ENCODE measurements around the gene ASF1A. TPM values are rescaled to one million over a fixed set of nuclear protein-coding genes. Genes with fewer than 3 reads are reported as not detected.
"Not testable (repeated sequence)": the region's sequence is repeated elsewhere in the genome, so short reads cannot be mapped to it uniquely, and the experiment has no call there.

Gene ASF1A
- polyA plus RNA-seq, 1 donor = 20.1 TPM

GRCh38 chr6:118865100-118865391, 28.9 kb upstream of the ASF1A start:
- peaks cover 29% of the 10 kb centered on the region for H3K9me3 ChIP-seq (ENCODE audit: control insufficient read depth, low read depth, low read length)
- H3K27me3 ChIP-seq (ENCODE audit: control insufficient read depth, insufficient read depth, low read length) = no peaks in the 10 kb centered on the region
- no peaks in the 10 kb centered on the region for H3K4me1 ChIP-seq (ENCODE audit: control insufficient read depth, insufficient read depth, low read length)
- DNase-seq = no peak
- no peak overlapping the region for H3K4me3 ChIP-seq (ENCODE audit: low read length)
- peaks cover 17% of the 10 kb centered on the region for H3K36me3 ChIP-seq (ENCODE audit: control insufficient read depth, insufficient read depth, low read length)
- no CpG with 5 or more reads among the region's 2 CpGs for WGBS (ENCODE audit: insufficient coverage, low lambda C conversion rate)
- H3K27ac ChIP-seq (ENCODE audit: low read length) = no peak overlapping the region

DNA sequence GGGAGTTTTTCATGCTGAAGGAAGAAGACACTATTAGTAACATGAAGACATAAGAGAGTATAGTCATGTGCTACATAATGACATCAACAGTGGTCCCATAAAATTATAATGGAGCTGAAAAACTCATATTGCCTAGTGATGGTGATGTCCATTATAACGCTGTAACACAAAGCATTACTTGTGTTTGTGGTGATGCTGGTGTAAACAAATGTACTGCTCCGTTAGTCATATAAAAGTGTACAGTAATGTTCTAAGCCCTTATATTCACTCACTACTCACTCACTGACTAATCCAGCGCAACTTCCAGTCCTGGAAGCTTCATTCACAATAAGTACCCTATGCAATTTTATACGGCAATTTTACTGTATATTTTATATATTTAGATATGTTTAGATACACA, 26.8 kb upstream of the ASF1A start:
- no peak overlapping the region for H3K4me3 ChIP-seq (ENCODE audit: low read length)
- no peaks in the 10 kb centered on the region for H3K27me3 ChIP-seq (ENCODE audit: control insufficient read depth, insufficient read depth, low read length)
- H3K9me3 ChIP-seq (ENCODE audit: control insufficient read depth, low read depth, low read length) = peaks cover 12% of the 10 kb centered on the region
- 100% methylated on average over 1 of the region's 4 CpGs for WGBS (ENCODE audit: insufficient coverage, low lambda C conversion rate)
- peaks cover 5% of the 10 kb centered on the region for H3K36me3 ChIP-seq (ENCODE audit: control insufficient read depth, insufficient read depth, low read length)
- H3K4me1 ChIP-seq (ENCODE audit: control insufficient read depth, insufficient read depth, low read length) = no peaks in the 10 kb centered on the region
- DNase-seq = no peak
- H3K27ac ChIP-seq (ENCODE audit: low read length) = no peak overlapping the region

DNA sequence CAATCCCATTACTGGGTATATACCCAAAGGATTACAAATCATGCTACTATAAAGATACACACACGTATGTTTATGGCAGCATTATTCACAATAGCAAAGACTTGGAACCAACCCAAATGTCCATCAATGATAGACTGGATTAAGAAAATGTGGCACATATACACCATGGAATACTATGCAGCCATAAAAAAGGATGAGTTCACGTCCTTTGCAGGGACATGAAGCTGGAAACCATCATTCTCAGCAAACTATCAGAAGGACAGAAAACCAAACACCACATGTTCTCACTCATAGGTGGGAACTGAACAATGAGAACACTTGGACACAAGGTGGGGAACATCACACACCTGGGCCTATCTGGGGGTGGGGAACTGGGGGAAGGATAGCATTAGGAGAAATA, 25.1 kb upstream of the ASF1A start:
- H3K4me3 ChIP-seq (ENCODE audit: low read length); H3K27ac ChIP-seq (ENCODE audit: low read length); H3K36me3 ChIP-seq (ENCODE audit: control insufficient read depth, insufficient read depth, low read length); H3K27me3 ChIP-seq (ENCODE audit: control insufficient read depth, insufficient read depth, low read length); H3K4me1 ChIP-seq (ENCODE audit: control insufficient read depth, insufficient read depth, low read length); DNase-seq: not testable (repeated sequence)
- WGBS (ENCODE audit: insufficient coverage, low lambda C conversion rate) = no CpG with 5 or more reads among the region's 2 CpGs
- H3K9me3 ChIP-seq (ENCODE audit: control insufficient read depth, low read depth, low read length) = peaks cover 12% of the 10 kb centered on the region

- DNase-seq = no peak
- peaks cover 2% of the 10 kb centered on the region for H3K36me3 ChIP-seq (ENCODE audit: control insufficient read depth, insufficient read depth, low read length)
Measured at GRCh38 chr6:118869350-118869749, 24.6 kb upstream of the ASF1A start.

GRCh38 chr6:118869894-118870589, 23.9 kb upstream of the ASF1A start:
- Histone ChIP-seq H3K27ac (ENCODE audit: low read length) (no peak overlapping the region), H3K4me3 (ENCODE audit: low read length) (no peak overlapping the region), H3K4me1 (ENCODE audit: control insufficient read depth, insufficient read depth, low read length) (no peaks in the 10 kb centered on the region), H3K9me3 (ENCODE audit: control insufficient read depth, low read depth, low read length) (peaks cover 12% of the 10 kb centered on the region), H3K27me3 (ENCODE audit: control insufficient read depth, insufficient read depth, low read length) (no peaks in the 10 kb centered on the region), H3K36me3 (ENCODE audit: control insufficient read depth, insufficient read depth, low read length) (no peaks in the 10 kb centered on the region)
- no peak for DNase-seq
- WGBS (ENCODE audit: insufficient coverage, low lambda C conversion rate) = 100% methylated on average over 1 of the region's 2 CpGs

More at GRCh38 chr6:118869350-118869749, 24.6 kb upstream of the ASF1A start:
- Histone ChIP-seq H3K4me1 (ENCODE audit: control insufficient read depth, insufficient read depth, low read length) (no peaks in the 10 kb centered on the region), H3K27me3 (ENCODE audit: control insufficient read depth, insufficient read depth, low read length) (no peaks in the 10 kb centered on the region), H3K27ac (ENCODE audit: low read length) (no peak overlapping the region), H3K4me3 (ENCODE audit: low read length) (no peak overlapping the region), H3K9me3 (ENCODE audit: control insufficient read depth, low read depth, low read length) (peaks cover 12% of the 10 kb centered on the region)
- WGBS (ENCODE audit: insufficient coverage, low lambda C conversion rate) = 83% methylated on average over 2 of the region's 2 CpGs

DNA sequence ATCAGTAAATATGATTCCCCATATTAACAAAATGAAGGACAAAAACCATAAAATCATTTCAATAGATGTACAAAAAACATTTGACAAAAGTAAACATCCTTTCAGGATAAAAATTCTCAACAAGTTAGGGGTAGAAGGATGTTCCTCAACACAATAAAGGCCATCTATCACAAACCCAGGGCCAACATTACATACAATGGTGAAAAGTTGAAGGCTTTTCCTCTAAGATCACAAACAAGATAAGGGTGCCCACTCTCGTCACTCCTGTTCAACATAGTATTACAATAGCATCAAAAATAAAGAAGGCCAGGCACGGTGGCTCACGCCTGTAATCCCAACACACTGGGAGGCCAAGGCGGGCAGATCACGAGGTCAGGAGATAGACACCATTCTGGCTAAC, 22.6 kb upstream of the ASF1A start:
- H3K27ac ChIP-seq (ENCODE audit: low read length) = no peak overlapping the region
- no peaks in the 10 kb centered on the region for H3K4me1 ChIP-seq (ENCODE audit: control insufficient read depth, insufficient read depth, low read length)
- WGBS (ENCODE audit: insufficient coverage, low lambda C conversion rate) = no CpG with 5 or more reads among the region's 5 CpGs
- no peak overlapping the region for H3K4me3 ChIP-seq (ENCODE audit: low read length)
- no peaks in the 10 kb centered on the region for H3K27me3 ChIP-seq (ENCODE audit: control insufficient read depth, insufficient read depth, low read length)
- H3K9me3 ChIP-seq (ENCODE audit: control insufficient read depth, low read depth, low read length) = peaks cover 8% of the 10 kb centered on the region
- H3K36me3 ChIP-seq (ENCODE audit: control insufficient read depth, insufficient read depth, low read length) = no peaks in the 10 kb centered on the region
- DNase-seq = no peak

- Histone ChIP-seq H3K4me3 (ENCODE audit: low read length) (no peak overlapping the region), H3K27ac (ENCODE audit: low read length) (no peak overlapping the region), H3K36me3 (ENCODE audit: control insufficient read depth, insufficient read depth, low read length) (no peaks in the 10 kb centered on the region), H3K9me3 (ENCODE audit: control insufficient read depth, low read depth, low read length) (peaks cover 6% of the 10 kb centered on the region), H3K27me3 (ENCODE audit: control insufficient read depth, insufficient read depth, low read length) (no peaks in the 10 kb centered on the region), H3K4me1 (ENCODE audit: control insufficient read depth, insufficient read depth, low read length) (no peaks in the 10 kb centered on the region)
- DNase-seq = no peak
Measured at GRCh38 chr6:118872318-118872717, 21.6 kb upstream of the ASF1A start.

- Histone ChIP-seq H3K9me3 (ENCODE audit: control insufficient read depth, low read depth, low read length) (peaks cover 6% of the 10 kb centered on the region), H3K27ac (ENCODE audit: low read length) (no peak overlapping the region), H3K4me1 (ENCODE audit: control insufficient read depth, insufficient read depth, low read length) (no peaks in the 10 kb centered on the region), H3K27me3 (ENCODE audit: control insufficient read depth, insufficient read depth, low read length) (no peaks in the 10 kb centered on the region), H3K36me3 (ENCODE audit: control insufficient read depth, insufficient read depth, low read length) (no peaks in the 10 kb centered on the region), H3K4me3 (ENCODE audit: low read length) (no peak overlapping the region)
- WGBS (ENCODE audit: insufficient coverage, low lambda C conversion rate) = 100% methylated on average over 1 of the region's 2 CpGs
- no peak for DNase-seq
Measured at GRCh38 chr6:118872726-118873125, 21.2 kb upstream of the ASF1A start.

DNA sequence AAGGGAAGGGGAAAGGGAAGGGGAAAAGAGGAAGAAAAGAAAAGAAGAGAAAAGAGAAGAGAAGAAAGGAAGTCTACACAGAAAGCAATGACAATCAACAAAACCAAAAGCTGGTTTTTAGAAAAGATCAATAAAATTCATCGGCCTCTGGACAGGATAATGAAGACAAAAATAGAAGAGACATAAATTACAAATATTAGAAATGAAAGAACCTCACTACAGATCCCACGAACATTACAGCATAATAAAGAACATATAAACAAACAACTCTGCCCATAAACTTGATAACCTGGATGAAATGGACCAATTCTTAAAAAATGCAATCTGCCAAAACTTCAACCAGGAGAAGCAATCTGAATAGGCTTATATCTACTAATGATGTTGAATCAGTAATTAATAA, 20.7 kb upstream of the ASF1A start:
- Histone ChIP-seq H3K4me1 (ENCODE audit: control insufficient read depth, insufficient read depth, low read length) (no peaks in the 10 kb centered on the region), H3K36me3 (ENCODE audit: control insufficient read depth, insufficient read depth, low read length) (no peaks in the 10 kb centered on the region), H3K9me3 (ENCODE audit: control insufficient read depth, low read depth, low read length) (peaks cover 3% of the 10 kb centered on the region), H3K27me3 (ENCODE audit: control insufficient read depth, insufficient read depth, low read length) (no peaks in the 10 kb centered on the region), H3K4me3 (ENCODE audit: low read length) (no peak overlapping the region), H3K27ac (ENCODE audit: low read length) (no peak overlapping the region)
- 100% methylated on average over 1 of the region's 2 CpGs for WGBS (ENCODE audit: insufficient coverage, low lambda C conversion rate)
- DNase-seq = no peak

- no peaks in the 10 kb centered on the region for H3K4me1 ChIP-seq (ENCODE audit: control insufficient read depth, insufficient read depth, low read length)
Measured at GRCh38 chr6:118875672-118876071, 18.3 kb upstream of the ASF1A start.

DNA sequence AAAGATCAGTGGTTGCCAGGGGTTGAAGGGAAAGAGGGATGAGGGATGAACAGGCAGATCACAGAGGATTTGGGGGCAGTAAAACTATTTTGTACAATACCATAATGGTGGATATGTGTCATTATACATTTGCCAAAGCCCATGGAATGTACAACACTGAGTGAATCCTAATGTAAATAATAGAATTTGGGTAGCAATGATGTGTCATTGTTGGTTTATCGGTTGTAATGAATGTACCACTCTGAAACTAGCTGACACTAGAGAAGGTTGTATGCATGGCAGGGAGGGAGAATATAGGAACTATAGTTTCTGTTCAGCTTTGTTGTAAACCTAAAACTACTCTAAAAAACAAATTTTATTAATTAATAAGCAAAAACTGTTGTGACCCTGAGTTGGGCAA, 17.8 kb upstream of the ASF1A start:
- Histone ChIP-seq H3K4me1 (ENCODE audit: control insufficient read depth, insufficient read depth, low read length) (no peaks in the 10 kb centered on the region), H3K36me3 (ENCODE audit: control insufficient read depth, insufficient read depth, low read length) (no peaks in the 10 kb centered on the region)
- WGBS (ENCODE audit: insufficient coverage, low lambda C conversion rate) = 80% methylated on average over 1 of the region's 1 CpG

More at GRCh38 chr6:118875672-118876071, 18.3 kb upstream of the ASF1A start:
- DNase-seq = no peak
- no peaks in the 10 kb centered on the region for H3K9me3 ChIP-seq (ENCODE audit: control insufficient read depth, low read depth, low read length)
- no peak overlapping the region for H3K4me3 ChIP-seq (ENCODE audit: low read length)
- H3K27ac ChIP-seq (ENCODE audit: low read length) = no peak overlapping the region
- H3K27me3 ChIP-seq (ENCODE audit: control insufficient read depth, insufficient read depth, low read length) = no peaks in the 10 kb centered on the region
- no CpG with 5 or more reads among the region's 2 CpGs for WGBS (ENCODE audit: insufficient coverage, low lambda C conversion rate)
- H3K36me3 ChIP-seq (ENCODE audit: control insufficient read depth, insufficient read depth, low read length) = no peaks in the 10 kb centered on the region

More for the DNA sequence above, 17.8 kb upstream of the ASF1A start:
- no peaks in the 10 kb centered on the region for H3K27me3 ChIP-seq (ENCODE audit: control insufficient read depth, insufficient read depth, low read length)
- DNase-seq = no peak
- H3K4me3 ChIP-seq (ENCODE audit: low read length) = no peak overlapping the region
- H3K27ac ChIP-seq (ENCODE audit: low read length) = no peak overlapping the region
- no peaks in the 10 kb centered on the region for H3K9me3 ChIP-seq (ENCODE audit: control insufficient read depth, low read depth, low read length)
